Left forelimb (tissue), 1 donor: Measurements from ENCODE around the gene DENND2A.
"Not testable (repeated sequence)": the region's sequence is repeated elsewhere in the genome, so short reads cannot be mapped to it uniquely, and the experiment has no call there.

Experiments
- DNase-seq: peaks from one replicate; pipeline ENCODE4 v3.0.0-alpha.2; 2018; ENCODE audit warnings: low spot score

The DENND2A gene

GRCh38 chr7:140673063-140673773 is 32.6 kb upstream of the DENND2A start:
- DNase-seq = no peak

- peak; percentile 74 for DNase-seq
Observed at GRCh38 chr7:140672382-140673062, 31.9 kb upstream of the DENND2A start, which contains the start of gene ADCK2. Gene ADCK2 (plus strand): TSS chr7:140672945. CDS start chr7:140673331, 386 bp downstream.

- no peak for DNase-seq
Observed at GRCh38 chr7:140671966-140672365, 31.4 kb upstream of the DENND2A start.

GRCh38 chr7:140670343-140670935 is 29.8 kb upstream of the DENND2A start:
- no peak for DNase-seq

GRCh38 chr7:140669862-140670261 is 29.2 kb upstream of the DENND2A start:
- DNase-seq = not testable (repeated sequence)

GRCh38 chr7:140669352-140669751 is 28.7 kb upstream of the DENND2A start:
- DNase-seq = no peak

- no peak for DNase-seq
Observed at GRCh38 chr7:140668641-140669040, 28.0 kb upstream of the DENND2A start.

- no peak for DNase-seq
Observed at GRCh38 chr7:140667476-140667875, 26.9 kb upstream of the DENND2A start.

- DNase-seq = not testable (repeated sequence)
Observed at GRCh38 chr7:140662938-140663337, 22.3 kb upstream of the DENND2A start.

- no peak for DNase-seq
Observed at GRCh38 chr7:140661124-140661523, 20.5 kb upstream of the DENND2A start.

GRCh38 chr7:140659856-140660255 is 19.2 kb upstream of the DENND2A start:
- no peak for DNase-seq

- DNase-seq = no peak
Observed at GRCh38 chr7:140657891-140658290, 17.3 kb upstream of the DENND2A start.

- no peak for DNase-seq
Observed at GRCh38 chr7:140656548-140657515, 16.2 kb upstream of the DENND2A start.

GRCh38 chr7:140655511-140656408 is 15.1 kb upstream of the DENND2A start:
- no peak for DNase-seq

- DNase-seq = no peak
Observed at GRCh38 chr7:140654661-140655060, 14.0 kb upstream of the DENND2A start.

- DNase-seq = no peak
Observed at GRCh38 chr7:140654109-140654387, 13.4 kb upstream of the DENND2A start.

GRCh38 chr7:140653319-140654108 is 12.9 kb upstream of the DENND2A start:
- DNase-seq = peak; percentile 76

GRCh38 chr7:140650367-140650766 is 9.8 kb upstream of the DENND2A start:
- no peak for DNase-seq

GRCh38 chr7:140649556-140650205 is 9.1 kb upstream of the DENND2A start:
- DNase-seq = no peak
